ENCODE measurements around the gene GNB1L.

Gene GNB1L

DNA sequence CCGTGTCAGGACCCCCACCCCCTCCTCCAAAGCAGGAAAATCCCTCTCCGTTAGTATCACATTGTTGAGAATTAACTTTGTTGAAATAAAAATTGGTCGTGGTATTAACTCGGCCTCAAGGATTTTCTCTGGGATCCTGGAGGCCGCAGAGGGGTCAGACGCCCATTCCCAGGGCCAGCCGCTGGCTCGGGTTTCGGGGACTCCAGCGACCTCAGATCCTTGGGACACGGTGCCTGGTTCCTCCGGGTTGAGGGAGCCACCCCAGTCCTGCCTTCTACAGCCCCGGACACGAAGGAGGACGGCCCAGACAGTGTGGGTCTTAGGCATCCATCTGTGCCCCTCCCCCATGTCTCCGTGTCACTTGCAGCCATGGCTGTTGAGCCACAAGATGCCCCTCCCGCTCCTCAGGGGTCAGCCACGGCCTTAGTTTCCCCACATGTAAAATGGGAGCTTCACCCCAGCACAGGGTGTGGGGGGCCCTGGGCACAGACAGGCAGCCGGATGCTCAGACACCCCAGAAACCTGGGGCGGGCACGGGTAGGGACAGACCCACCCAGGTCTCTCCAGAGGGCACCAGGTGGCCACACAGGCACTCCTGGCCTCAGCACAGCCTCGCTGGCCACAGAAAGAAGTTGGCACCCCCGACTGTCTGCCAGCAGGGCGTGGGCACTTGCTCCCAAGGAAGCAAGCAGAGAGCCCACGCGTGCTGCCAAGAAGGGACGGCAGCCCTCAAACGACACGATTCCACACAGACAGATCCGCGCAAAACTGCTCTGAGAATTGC lies 115.8 kb downstream of the GNB1L start:
- Histone ChIP-seq H3K27ac (replicated peaks) (no peak overlapping the region), H3K4me3 (replicated peaks; ENCODE audit: insufficient read depth, low read length) (no peak overlapping the region), H3K27me3 (ENCODE audit: insufficient read depth, poor library complexity, severe bottlenecking) (no peaks in the 10 kb centered on the region)
- TF ChIP-seq SPI1 (IDR thresholded peaks at IDR 0.05; ENCODE audit: borderline replicate concordance, low read depth) (no peak), GABPA (IDR thresholded peaks at IDR 0.05; ENCODE audit: low read depth) (no peak), POLR2AphosphoS5 (IDR thresholded peaks at IDR 0.05; ENCODE audit: low read depth) (no peak)
- TF ChIP-seq, protein P1, sequence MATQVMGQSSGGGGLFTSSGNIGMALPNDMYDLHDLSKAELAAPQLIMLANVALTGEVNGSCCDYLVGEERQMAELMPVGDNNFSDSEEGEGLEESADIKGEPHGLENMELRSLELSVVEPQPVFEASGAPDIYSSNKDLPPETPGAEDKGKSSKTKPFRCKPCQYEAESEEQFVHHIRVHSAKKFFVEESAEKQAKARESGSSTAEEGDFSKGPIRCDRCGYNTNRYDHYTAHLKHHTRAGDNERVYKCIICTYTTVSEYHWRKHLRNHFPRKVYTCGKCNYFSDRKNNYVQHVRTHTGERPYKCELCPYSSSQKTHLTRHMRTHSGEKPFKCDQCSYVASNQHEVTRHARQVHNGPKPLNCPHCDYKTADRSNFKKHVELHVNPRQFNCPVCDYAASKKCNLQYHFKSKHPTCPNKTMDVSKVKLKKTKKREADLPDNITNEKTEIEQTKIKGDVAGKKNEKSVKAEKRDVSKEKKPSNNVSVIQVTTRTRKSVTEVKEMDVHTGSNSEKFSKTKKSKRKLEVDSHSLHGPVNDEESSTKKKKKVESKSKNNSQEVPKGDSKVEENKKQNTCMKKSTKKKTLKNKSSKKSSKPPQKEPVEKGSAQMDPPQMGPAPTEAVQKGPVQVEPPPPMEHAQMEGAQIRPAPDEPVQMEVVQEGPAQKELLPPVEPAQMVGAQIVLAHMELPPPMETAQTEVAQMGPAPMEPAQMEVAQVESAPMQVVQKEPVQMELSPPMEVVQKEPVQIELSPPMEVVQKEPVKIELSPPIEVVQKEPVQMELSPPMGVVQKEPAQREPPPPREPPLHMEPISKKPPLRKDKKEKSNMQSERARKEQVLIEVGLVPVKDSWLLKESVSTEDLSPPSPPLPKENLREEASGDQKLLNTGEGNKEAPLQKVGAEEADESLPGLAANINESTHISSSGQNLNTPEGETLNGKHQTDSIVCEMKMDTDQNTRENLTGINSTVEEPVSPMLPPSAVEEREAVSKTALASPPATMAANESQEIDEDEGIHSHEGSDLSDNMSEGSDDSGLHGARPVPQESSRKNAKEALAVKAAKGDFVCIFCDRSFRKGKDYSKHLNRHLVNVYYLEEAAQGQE (IDR thresholded peaks at IDR 0.05; ENCODE audit: insufficient replicate concordance, low read depth): no peak
- TF ChIP-seq, protein P2, sequence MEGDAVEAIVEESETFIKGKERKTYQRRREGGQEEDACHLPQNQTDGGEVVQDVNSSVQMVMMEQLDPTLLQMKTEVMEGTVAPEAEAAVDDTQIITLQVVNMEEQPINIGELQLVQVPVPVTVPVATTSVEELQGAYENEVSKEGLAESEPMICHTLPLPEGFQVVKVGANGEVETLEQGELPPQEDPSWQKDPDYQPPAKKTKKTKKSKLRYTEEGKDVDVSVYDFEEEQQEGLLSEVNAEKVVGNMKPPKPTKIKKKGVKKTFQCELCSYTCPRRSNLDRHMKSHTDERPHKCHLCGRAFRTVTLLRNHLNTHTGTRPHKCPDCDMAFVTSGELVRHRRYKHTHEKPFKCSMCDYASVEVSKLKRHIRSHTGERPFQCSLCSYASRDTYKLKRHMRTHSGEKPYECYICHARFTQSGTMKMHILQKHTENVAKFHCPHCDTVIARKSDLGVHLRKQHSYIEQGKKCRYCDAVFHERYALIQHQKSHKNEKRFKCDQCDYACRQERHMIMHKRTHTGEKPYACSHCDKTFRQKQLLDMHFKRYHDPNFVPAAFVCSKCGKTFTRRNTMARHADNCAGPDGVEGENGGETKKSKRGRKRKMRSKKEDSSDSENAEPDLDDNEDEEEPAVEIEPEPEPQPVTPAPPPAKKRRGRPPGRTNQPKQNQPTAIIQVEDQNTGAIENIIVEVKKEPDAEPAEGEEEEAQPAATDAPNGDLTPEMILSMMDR (IDR thresholded peaks at IDR 0.05; ENCODE audit: insufficient read depth, low read length): no peak
- DNase-seq (ENCODE audit: low read depth in 1 of 2, low spot score in 1 of 2): no peak

DNA sequence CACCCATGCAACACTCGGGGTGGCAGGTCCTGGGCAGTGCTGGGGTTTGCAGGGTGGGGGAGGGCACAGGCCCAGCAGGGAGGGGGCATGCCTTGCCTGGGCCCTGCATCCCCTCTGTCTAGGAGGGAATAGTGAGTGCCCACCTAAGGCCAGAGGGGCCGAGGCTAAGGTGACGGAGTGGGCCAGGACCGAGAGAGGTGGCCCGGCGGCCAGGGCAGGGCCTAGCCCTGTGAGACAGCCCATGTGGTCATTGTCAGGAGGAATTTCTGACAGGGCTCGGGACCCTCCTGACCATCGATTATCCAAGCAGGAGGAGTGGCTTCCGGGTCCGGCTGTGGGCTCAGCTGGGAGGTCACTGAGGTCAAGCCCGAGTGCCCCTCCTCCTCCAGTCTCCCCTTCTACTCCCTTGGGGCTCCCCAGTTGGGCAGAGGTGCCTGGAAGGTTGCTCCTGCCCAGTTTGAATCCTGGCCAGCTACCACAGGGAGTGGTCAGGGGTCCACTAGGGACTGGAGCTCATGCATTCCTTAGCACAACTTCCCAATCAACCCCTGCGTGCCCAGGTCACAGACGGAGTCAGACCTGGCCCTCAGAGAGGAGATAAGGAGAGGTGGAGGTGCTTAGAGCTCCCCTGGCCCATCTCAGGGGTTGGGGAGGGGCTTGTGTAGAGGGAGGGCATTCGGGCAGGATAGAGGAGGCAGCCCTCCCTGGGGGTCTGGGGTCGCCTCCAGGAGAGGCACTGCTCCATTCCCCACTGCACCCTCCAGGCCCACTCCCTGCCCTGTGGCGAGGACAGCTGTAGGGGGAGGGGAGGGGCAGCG lies 116.6 kb downstream of the GNB1L start:
- no peak for DNase-seq (ENCODE audit: low read depth in 1 of 2, low spot score in 1 of 2)
- no peak for TF ChIP-seq POLR2AphosphoS5 (IDR thresholded peaks at IDR 0.05; ENCODE audit: low read depth)
- TF ChIP-seq, protein P1 (IDR thresholded peaks at IDR 0.05; ENCODE audit: insufficient replicate concordance, low read depth): no peak
- no peak for TF ChIP-seq SPI1 (IDR thresholded peaks at IDR 0.05; ENCODE audit: borderline replicate concordance, low read depth)
- no peak for TF ChIP-seq GABPA (IDR thresholded peaks at IDR 0.05; ENCODE audit: low read depth)
- TF ChIP-seq, protein P2 (IDR thresholded peaks at IDR 0.05; ENCODE audit: insufficient read depth, low read length): no peak
- Histone ChIP-seq H3K27ac (replicated peaks) (no peak overlapping the region), H3K27me3 (ENCODE audit: insufficient read depth, poor library complexity, severe bottlenecking) (no peaks in the 10 kb centered on the region), H3K4me3 (replicated peaks; ENCODE audit: insufficient read depth, low read length) (no peak overlapping the region)

DNA sequence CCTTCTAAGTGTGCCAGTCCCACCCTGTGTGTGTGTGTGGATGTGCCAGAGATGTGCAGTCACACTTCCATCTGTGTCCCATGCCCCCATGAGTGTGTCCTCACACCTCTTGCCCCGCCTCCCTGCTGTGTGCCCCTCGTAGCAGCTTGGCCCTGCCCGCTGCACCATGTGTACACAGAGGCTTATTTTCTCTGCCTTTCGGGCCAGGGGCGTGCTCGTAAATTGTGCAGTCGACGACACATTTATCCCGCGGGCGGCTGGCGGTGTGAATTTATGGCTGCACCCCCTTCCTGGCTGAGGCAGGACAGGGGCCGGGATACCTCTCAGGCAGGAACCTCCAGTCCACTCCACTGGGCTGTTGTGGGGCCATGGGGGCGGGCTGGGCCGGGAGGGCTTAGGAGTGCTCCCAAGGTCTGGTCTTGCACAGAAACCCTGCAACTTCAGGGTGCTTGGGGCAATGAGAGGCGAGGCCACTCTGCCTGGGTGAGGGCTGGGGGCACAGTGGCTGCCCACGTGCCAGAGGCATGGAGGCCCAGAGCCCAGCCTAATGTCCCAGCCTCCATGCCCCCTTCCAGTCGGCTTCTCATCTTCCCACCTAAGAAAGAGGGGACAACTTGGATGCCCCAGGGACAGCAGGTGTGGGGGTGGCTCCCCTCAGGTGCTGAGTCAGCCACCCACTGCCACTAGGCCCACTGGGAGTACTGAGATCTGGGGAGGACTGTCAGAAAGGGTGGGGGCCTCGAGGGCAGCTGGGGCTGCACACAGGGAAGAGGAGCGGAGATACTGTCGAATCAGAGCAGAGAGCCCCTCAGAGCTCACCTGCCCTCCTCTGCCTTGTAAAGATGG lies 118.8 kb downstream of the GNB1L start:
- Histone ChIP-seq H3K4me3 (replicated peaks; ENCODE audit: insufficient read depth, low read length) (no peak overlapping the region), H3K27ac (replicated peaks) (no peak overlapping the region), H3K27me3 (ENCODE audit: insufficient read depth, poor library complexity, severe bottlenecking) (no peaks in the 10 kb centered on the region)
- TF ChIP-seq, protein P2 (IDR thresholded peaks at IDR 0.05; ENCODE audit: insufficient read depth, low read length): no peak
- TF ChIP-seq SPI1 (IDR thresholded peaks at IDR 0.05; ENCODE audit: borderline replicate concordance, low read depth): no peak
- no peak for TF ChIP-seq GABPA (IDR thresholded peaks at IDR 0.05; ENCODE audit: low read depth)
- TF ChIP-seq, protein P1 (IDR thresholded peaks at IDR 0.05; ENCODE audit: insufficient replicate concordance, low read depth): no peak
- no peak for TF ChIP-seq POLR2AphosphoS5 (IDR thresholded peaks at IDR 0.05; ENCODE audit: low read depth)
- DNase-seq (ENCODE audit: low read depth in 1 of 2, low spot score in 1 of 2): no peak
